Trophoblast cell (in vitro differentiated cells and primary cell): ENCODE results near the gene MS4A10.

Source experiments
- DNase-seq, 2 donors: peaks; one replicate each; pipeline ENCODE4 v3.0.0-alpha.2; 2016
- H2AFZ ChIP-seq: 2 replicates; pipeline ENCODE4 v1.6.1; 2013; ENCODE audit warnings: low read length, moderate library complexity, mild to moderate bottlenecking; ENCODE audit not compliant: insufficient read depth, poor library complexity
- H2AK5ac ChIP-seq: 2 replicates; pipeline ENCODE4 v1.6.1; 2013; ENCODE audit warnings: mild to moderate bottlenecking, low read length
- H2BK120ac ChIP-seq: 2 replicates; pipeline ENCODE4 v1.6.1; 2013; ENCODE audit warnings: low read length, mild to moderate bottlenecking, moderate library complexity; ENCODE audit not compliant: insufficient read depth, poor library complexity
- H2BK12ac ChIP-seq: 2 replicates; pipeline ENCODE4 v1.6.1; 2013; ENCODE audit warnings: mild to moderate bottlenecking, low read length, moderate library complexity
- H2BK5ac ChIP-seq: 2 replicates; pipeline ENCODE4 v1.6.1; 2013; ENCODE audit warnings: low read length, low read depth, moderate library complexity, mild to moderate bottlenecking; ENCODE audit not compliant: poor library complexity
- H3K14ac ChIP-seq: 2 replicates; pipeline ENCODE4 v1.6.1; 2013; ENCODE audit warnings: mild to moderate bottlenecking, low read length
- H3K18ac ChIP-seq: 2 replicates; pipeline ENCODE4 v1.6.1; 2013; ENCODE audit warnings: mild to moderate bottlenecking, low read length
- H3K23ac ChIP-seq: 2 replicates; pipeline ENCODE4 v1.6.1; 2013; ENCODE audit warnings: low read length
- H3K27ac ChIP-seq: 2 replicates; pipeline ENCODE4 v1.5.1; 2013; ENCODE audit warnings: low read depth, mild to moderate bottlenecking, inconsistent platforms, low read length, moderate library complexity
- H3K27me3 ChIP-seq: 2 replicates; pipeline ENCODE4 v1.6.1; 2013; ENCODE audit warnings: inconsistent platforms, mild to moderate bottlenecking, low read length, moderate library complexity; ENCODE audit not compliant: insufficient read depth
- H3K36me3 ChIP-seq, 2 experiments: 1 replicate in 1 of 2; 2 replicates in 1 of 2; pipeline ENCODE4 v1.6.1; 2013; ENCODE audit warnings: low read length in 2 of 2, mild to moderate bottlenecking in 2 of 2, moderate library complexity in 1 of 2; ENCODE audit not compliant: insufficient read depth in 2 of 2, control insufficient read depth in 1 of 2
- H3K4ac ChIP-seq: 2 replicates; pipeline ENCODE4 v1.6.1; 2013; ENCODE audit warnings: low read depth, mild to moderate bottlenecking, low read length, moderate library complexity
- H3K4me1 ChIP-seq, 2 experiments: 1 replicate in 1 of 2; 2 replicates in 1 of 2; pipeline ENCODE4 v1.6.1; 2013; ENCODE audit warnings: low read length in 2 of 2, mild to moderate bottlenecking in 2 of 2, moderate library complexity in 1 of 2; ENCODE audit not compliant: insufficient read depth in 2 of 2, control insufficient read depth in 1 of 2
- H3K4me2 ChIP-seq: 2 replicates; pipeline ENCODE4 v1.6.1; 2013; ENCODE audit warnings: inconsistent platforms, mild to moderate bottlenecking, low read length, moderate library complexity
- H3K4me3 ChIP-seq: 2 replicates; pipeline ENCODE4 v1.5.1; 2013; ENCODE audit warnings: mild to moderate bottlenecking, low read depth, low read length, inconsistent platforms
- H3K79me1 ChIP-seq: one replicate; pipeline ENCODE4 v1.6.1; 2013; ENCODE audit warnings: low read length
- H3K79me2 ChIP-seq: 2 replicates; pipeline ENCODE4 v1.6.1; 2013; ENCODE audit warnings: low read length, mild to moderate bottlenecking; ENCODE audit not compliant: control insufficient read depth, insufficient read depth, poor library complexity
- H3K9ac ChIP-seq: 2 replicates; pipeline ENCODE4 v1.6.1; 2013; ENCODE audit warnings: mild to moderate bottlenecking, low read length
- H3K9me3 ChIP-seq: 2 replicates; pipeline ENCODE4 v1.6.1; 2013; ENCODE audit warnings: low read depth, mild to moderate bottlenecking, control low read depth, inconsistent platforms, low read length; ENCODE audit not compliant: insufficient read depth
- H4K12ac ChIP-seq: 2 replicates; pipeline ENCODE4 v1.6.1; 2013; ENCODE audit warnings: low read depth, mild to moderate bottlenecking, low read length, moderate library complexity
- H4K8ac ChIP-seq: 2 replicates; pipeline ENCODE4 v1.6.1; 2013; ENCODE audit warnings: low read depth, mild to moderate bottlenecking, low read length, moderate library complexity
- H4K91ac ChIP-seq: one replicate; pipeline ENCODE4 v1.6.1; 2013; ENCODE audit warnings: low read depth, mild to moderate bottlenecking, low read length, moderate library complexity
- WGBS: extraction: QIAGEN DNeasy Blood & Tissue Kit; methylation state at CpG from one replicate; pipeline ENCODE4 v1.1.7; 2013; ENCODE audit warnings: missing lambda C conversion rate; ENCODE audit not compliant: insufficient read length, insufficient coverage; ENCODE audit errors: extremely low coverage; 5-methylcytosine and 5-hydroxymethylcytosine counted together

MS4A10 gene

DNA sequence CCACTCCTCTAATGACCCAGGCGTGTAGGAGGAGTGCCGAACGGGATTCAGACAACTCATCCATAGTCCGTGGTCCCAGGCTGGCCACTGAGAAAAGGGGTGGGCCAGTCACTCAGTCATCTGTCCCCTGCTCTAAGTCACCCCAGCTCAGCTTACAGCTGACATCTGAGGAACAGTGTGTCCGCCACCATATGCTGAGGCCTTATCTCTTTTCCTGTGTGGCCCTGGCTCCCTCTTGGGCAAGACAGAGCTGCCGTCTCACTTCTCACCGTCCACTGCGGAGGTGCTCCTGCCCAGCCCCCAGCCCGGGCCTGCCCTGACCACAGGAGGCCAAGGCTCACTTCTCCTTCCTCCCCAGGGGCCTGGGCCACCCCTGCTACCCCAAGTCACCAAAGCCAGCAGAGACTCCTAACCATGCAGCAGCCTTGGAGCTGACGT, 63.6 kb downstream of the MS4A10 start:
- no peak overlapping the region for H4K91ac ChIP-seq
- no peak overlapping the region for H3K4me2 ChIP-seq
- no peak overlapping the region for H3K4ac ChIP-seq
- H3K4me1 ChIP-seq: peaks cover 3 to 6% of the 10 kb centered on the region in 2 experiments
- no peak overlapping the region for H2BK12ac ChIP-seq
- H3K79me2 ChIP-seq: no peaks in the 10 kb centered on the region
- H3K23ac ChIP-seq: no peak overlapping the region
- no CpG with 5 or more reads among the region's 10 CpGs for WGBS
- no peak for DNase-seq
- no peak overlapping the region for H4K8ac ChIP-seq
- no peak overlapping the region for H2AK5ac ChIP-seq
- H3K9ac ChIP-seq: peak overlapping the region; percentile 57
- no peak overlapping the region for H3K18ac ChIP-seq
- no peak overlapping the region for H2BK5ac ChIP-seq
- H3K36me3 ChIP-seq: peaks cover 38 to 46% of the 10 kb centered on the region in 2 experiments
- H3K4me3 ChIP-seq: peak overlapping the region; percentile 18
- no peak overlapping the region for H2AFZ ChIP-seq
- H3K79me1 ChIP-seq: no peaks in the 10 kb centered on the region
- H3K14ac ChIP-seq: no peak overlapping the region
- no peak overlapping the region for H3K27ac ChIP-seq
- no peaks in the 10 kb centered on the region for H3K27me3 ChIP-seq
- H2BK120ac ChIP-seq: no peak overlapping the region
- H4K12ac ChIP-seq: no peak overlapping the region
- peaks cover 7% of the 10 kb centered on the region for H3K9me3 ChIP-seq

DNA sequence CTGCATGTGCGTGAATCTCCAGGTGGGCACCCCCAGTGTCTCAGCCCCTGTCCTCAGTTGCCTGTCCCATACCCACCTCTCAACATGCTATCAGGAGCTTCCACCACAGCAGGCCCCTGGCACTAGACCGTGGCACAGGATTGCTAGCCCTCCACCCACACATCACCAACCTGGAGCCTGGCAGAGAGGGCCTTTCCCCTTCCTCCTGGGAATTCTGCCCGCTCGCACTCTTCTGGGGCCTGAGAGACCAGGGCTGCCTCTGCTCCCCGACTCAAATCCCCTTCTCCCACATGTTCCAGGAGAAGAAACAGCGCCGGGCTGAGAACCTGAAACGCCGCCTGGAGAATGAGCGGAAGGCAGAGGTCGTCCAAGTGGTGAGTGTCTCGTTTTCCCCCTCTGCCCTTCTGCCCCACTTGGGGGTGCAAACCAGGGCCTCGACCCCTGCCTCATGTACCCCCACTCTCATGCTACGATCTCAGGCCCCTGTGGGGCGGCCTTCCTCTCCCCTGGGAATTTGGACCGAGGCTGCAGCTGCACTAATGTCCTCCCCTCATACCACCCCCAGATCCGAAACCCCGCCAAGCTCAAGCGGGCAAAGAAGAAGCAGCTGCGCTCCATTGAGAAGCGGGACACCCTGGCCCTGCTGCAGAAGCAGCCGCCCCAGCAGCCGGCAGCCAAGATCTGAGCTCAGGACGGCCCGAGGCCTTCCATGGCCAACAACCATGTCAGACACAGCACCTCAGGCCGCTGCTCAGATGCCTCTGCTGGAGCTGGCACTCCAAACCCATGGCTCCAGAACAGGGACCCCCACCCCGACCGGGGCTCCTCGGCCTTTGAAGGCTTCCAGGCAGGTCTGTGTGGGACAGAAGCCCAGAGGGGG, 64.7 kb downstream of the MS4A10 start:
- Histone ChIP-seq H3K4me1 (no peaks in the 10 kb centered on the region), H2BK5ac (no peak overlapping the region), H3K79me1 (no peaks in the 10 kb centered on the region), H3K18ac (no peak overlapping the region), H4K8ac (no peak overlapping the region), H3K36me3 (peaks cover 38 to 46% of the 10 kb centered on the region in 2 experiments), H3K4ac (no peak overlapping the region), H2BK120ac (no peak overlapping the region), H3K27me3 (no peaks in the 10 kb centered on the region), H4K12ac (no peak overlapping the region), H3K4me3 (no peak overlapping the region), H3K9ac (no peak overlapping the region), H3K4me2 (no peak overlapping the region), H2AFZ (no peak overlapping the region), H3K14ac (no peak overlapping the region), H3K79me2 (no peaks in the 10 kb centered on the region), H3K9me3 (peaks cover 7% of the 10 kb centered on the region), H4K91ac (no peak overlapping the region), H3K23ac (no peak overlapping the region), H2BK12ac (no peak overlapping the region), H2AK5ac (no peak overlapping the region), H3K27ac (no peak overlapping the region)
- no CpG with 5 or more reads among the region's 29 CpGs for WGBS
- DNase-seq: no peak
